HCT116 (cell line): ENCODE measurements around the gene ASB6. TPM values are rescaled to one million over a fixed set of nuclear protein-coding genes. Genes with fewer than 3 reads are reported as not detected.

Experiments
- ATAC-seq: fragments of 200-7000 bp; cut with Tn5 transposase; 2 replicates; pipeline ENCODE4 v1.9.1; 2020; ENCODE audit warnings: mild to moderate bottlenecking, moderate library complexity
- BruUV-seq: library from RNA; stranded (reverse); fragments of 400-500 nt; replicated peaks from 2 replicates; lab custom pipeline; 2021; lab: Mats Ljungman, UMichigan
- CTCF ChIA-PET: fragments of 300-600 bp; sonication (Branson Sonifier 250); formaldehyde crosslinking; loops from one replicate; lab custom pipeline; 2021; ENCODE audit warnings: antibody characterized with exemption; lab: Charles Lee
- POLR2A ChIA-PET: fragments of 300-600, 350-600 bp; sonication (Branson Sonifier 250); formaldehyde crosslinking; loops from one replicate; lab custom pipeline; 2021; ENCODE audit warnings: antibody characterized with exemption; lab: Charles Lee
- RAD21 ChIA-PET, 2 experiments: fragments of 300-600 bp; sonication (Branson Sonifier 250); formaldehyde crosslinking; loops; one replicate each; lab custom pipeline; 2023; ENCODE audit warnings: low total read pairs in 2 of 2; ENCODE audit not compliant: uncharacterized antibody in 2 of 2, unreplicated experiment in 2 of 2, low non-redundant PET in 1 of 2; lab: Charles Lee
- DNase-seq: peaks from one replicate; pipeline ENCODE4 v3.0.0-alpha.2; 2010; ENCODE audit warnings: low read depth, low spot score
- H2AFZ ChIP-seq: fragments of 200-600 bp; shearing (Covaris generic), sonication (generic); 2 replicates; pipeline ENCODE4 v1.6.1; 2017; ENCODE audit warnings: low read depth, mixed run types, mixed read lengths, antibody characterized with exemption, low read length; ENCODE audit not compliant: poor library complexity, severe bottlenecking
- H3K27ac ChIP-seq: 2 replicates; pipeline ENCODE4 v1.5.1; 2012; ENCODE audit warnings: low read depth, low read length
- H3K27me3 ChIP-seq: fragments of 200-600 bp; sonication (generic); 2 replicates; pipeline ENCODE4 v1.6.1; 2016; ENCODE audit warnings: mixed run types, low read length, mixed read lengths; ENCODE audit not compliant: insufficient read depth
- H3K36me3 ChIP-seq, 2 experiments: fragments of 200-500 bp in 1 of 2; fragments of 200-600 bp in 1 of 2; sonication (Bioruptor generic) in 1 of 2; sonication (generic) in 1 of 2; 2 replicates each; pipeline versions ENCODE4 v1.5.1 to v1.6.1; 2014 to 2016; ENCODE audit warnings: low read length in 2 of 2, inconsistent platforms in 1 of 2, mixed read lengths in 1 of 2, mixed run types in 1 of 2; ENCODE audit not compliant: insufficient read depth in 2 of 2, control insufficient read depth in 1 of 2
- H3K4me1 ChIP-seq, 2 experiments: fragments of 200-600 bp in 1 of 2; sonication (generic) in 1 of 2; 2 replicates each; pipeline versions ENCODE4 v1.5.1 to v1.6.1; 2012 to 2017; ENCODE audit warnings: low read length in 2 of 2, inconsistent platforms in 1 of 2, mild to moderate bottlenecking in 1 of 2, mixed read lengths in 1 of 2, mixed run types in 1 of 2, moderate library complexity in 1 of 2; ENCODE audit not compliant: insufficient read depth in 2 of 2, control insufficient read depth in 1 of 2
- H3K4me2 ChIP-seq: fragments of 200-600 bp; sonication (generic); 2 replicates; pipeline ENCODE4 v1.6.1; 2017; ENCODE audit warnings: mixed run types, low read length, mixed read lengths
- H3K4me3 ChIP-seq, 2 experiments: fragments of 200-600 bp in 1 of 2; sonication (generic) in 1 of 2; replicated peaks in 1 of 2; 2 replicates each; pipeline ENCODE4 v1.5.1; 2011 to 2016; ENCODE audit warnings: low read length in 2 of 2, control low read depth in 1 of 2, low read depth in 1 of 2, mild to moderate bottlenecking in 1 of 2, mixed read lengths in 1 of 2, mixed run types in 1 of 2
- H3K79me2 ChIP-seq: fragments of 200-600 bp; sonication (generic); 2 replicates; pipeline ENCODE4 v1.6.1; 2017; ENCODE audit warnings: mild to moderate bottlenecking, mixed run types, low read length, moderate library complexity, mixed read lengths; ENCODE audit not compliant: insufficient read depth
- H3K9ac ChIP-seq: fragments of 200-600 bp; sonication (generic); 2 replicates; pipeline ENCODE4 v1.6.1; 2016; ENCODE audit warnings: low read length, mixed read lengths
- H3K9me2 ChIP-seq: fragments of 200-600 bp; sonication (generic), shearing (Covaris generic); 2 replicates; pipeline ENCODE4 v1.6.1; 2017; ENCODE audit warnings: mixed run types, mild to moderate bottlenecking, moderate library complexity; ENCODE audit not compliant: insufficient read depth
- H3K9me3 ChIP-seq, 2 experiments: fragments of 200-500 bp in 1 of 2; fragments of 200-600 bp in 1 of 2; sonication (Bioruptor generic) in 1 of 2; sonication (generic) in 1 of 2; 2 replicates each; pipeline ENCODE4 v1.6.1; 2014 to 2017; ENCODE audit warnings: low read length in 2 of 2, mixed read lengths in 2 of 2, inconsistent platforms in 1 of 2, low read depth in 1 of 2, mild to moderate bottlenecking in 1 of 2, mixed run types in 1 of 2, moderate library complexity in 1 of 2; ENCODE audit not compliant: control insufficient read depth in 1 of 2, insufficient read depth in 1 of 2
- H4K20me1 ChIP-seq: fragments of 200-600 bp; sonication (generic), shearing (Covaris generic); 2 replicates; pipeline ENCODE4 v1.6.1; 2017; ENCODE audit warnings: mixed run types, mild to moderate bottlenecking, moderate library complexity; ENCODE audit not compliant: insufficient read depth
- ATF3 ChIP-seq: IDR thresholded peaks from 2 replicates; pipeline ENCODE4 v1.6.1; 2012
- CBX3 ChIP-seq: IDR thresholded peaks from 2 replicates; pipeline ENCODE4 v1.6.1; 2012; ENCODE audit warnings: low read depth
- CEBPB ChIP-seq: IDR thresholded peaks from 2 replicates; pipeline ENCODE4 v1.6.1; 2012; ENCODE audit warnings: low read depth
- EZH2 ChIP-seq: fragments of 200-600 bp; sonication (generic); IDR thresholded peaks from 2 replicates; pipeline ENCODE4 v1.6.1; 2017; ENCODE audit warnings: antibody characterized with exemption, mixed run types
- POLR2A ChIP-seq: IDR thresholded peaks from 2 replicates; pipeline ENCODE4 v1.7.0; 2011; ENCODE audit warnings: borderline replicate concordance; ENCODE audit not compliant: insufficient read depth, insufficient read length; ENCODE audit errors: extremely low read depth
- RAD21 ChIP-seq: IDR thresholded peaks from 2 replicates; pipeline ENCODE4 v1.6.1; 2012; ENCODE audit warnings: low read depth, mild to moderate bottlenecking
- SRF ChIP-seq: IDR thresholded peaks from 2 replicates; pipeline ENCODE4 v1.6.1; 2012; ENCODE audit warnings: low read depth
- TCF7L2 ChIP-seq: IDR thresholded peaks from 2 replicates; pipeline ENCODE4 v1.7.0; 2011; ENCODE audit warnings: borderline replicate concordance, inconsistent platforms; ENCODE audit not compliant: insufficient read depth, insufficient read length; ENCODE audit errors: extremely low read depth
- ZBTB33 ChIP-seq: IDR thresholded peaks from 2 replicates; pipeline ENCODE4 v1.6.1; 2011; ENCODE audit warnings: mild to moderate bottlenecking, low read length, moderate library complexity; ENCODE audit not compliant: insufficient replicate concordance; ENCODE audit errors: extremely low read depth
- intact Hi-C: fragments of 100-400 bp; cut with micrococcal nuclease; formaldehyde crosslinking; loops from 2 replicates; pipeline ENCODE4 v1.10.0; 2022
- total RNA-seq: library from RNA; stranded (reverse); gene quantifications from one replicate; pipeline ENCODE4 v1.2.1, GENCODE V29; 2021; ENCODE audit not compliant: unreplicated experiment

ASB6 gene
- total RNA-seq, 1 experiment from 2014 or later = 21.6 TPM

- 0 out of 4 replicates have a peak, but pooled peaks cover 0 to 2% of the 10 kb centered on the region in 2 experiments for H3K36me3 ChIP-seq
- H3K27ac ChIP-seq = no peak overlapping the region
- RAD21 ChIA-PET = no interaction called here
- POLR2A ChIA-PET = no interaction called here
- no peaks in the 10 kb centered on the region for H4K20me1 ChIP-seq
- no peak for ATAC-seq
- no peak for DNase-seq
- H3K79me2 ChIP-seq = no peaks in the 10 kb centered on the region
- peaks cover 18 to 45% of the 10 kb centered on the region in 2 experiments for H3K4me1 ChIP-seq
- no peak overlapping the region for H3K9ac ChIP-seq
- intact Hi-C loops = no loop called here
- no peaks in the 10 kb centered on the region for H3K9me2 ChIP-seq
- no peak overlapping the region for H2AFZ ChIP-seq
- BruUV-seq = no TSS peak
- H3K4me2 ChIP-seq = no peak overlapping the region
- H3K9me3 ChIP-seq = no peaks in the 10 kb centered on the region
- TF ChIP-seq EZH2 (no peak), TCF7L2 (no peak), SRF (no peak)
- CTCF ChIA-PET = no interaction called here
- no peak overlapping the region for H3K4me3 ChIP-seq
- no peaks in the 10 kb centered on the region for H3K27me3 ChIP-seq
These were observed 45.4 kb upstream of the ASB6 start for GRCh38 chr9:129687391-129687790.

- no peak overlapping the region for H2AFZ ChIP-seq
- POLR2A ChIA-PET = interaction anchor here (0.6 kb wide), 1 partner anchor 43 kb away, joined by 3 read pairs; no protein-coding TSS in a partner anchor
- peaks cover 18 to 52% of the 10 kb centered on the region in 2 experiments for H3K4me1 ChIP-seq
- H3K27ac ChIP-seq = no peak overlapping the region
- RAD21 ChIA-PET = no interaction called here
- H3K27me3 ChIP-seq = no peaks in the 10 kb centered on the region
- no peaks in the 10 kb centered on the region for H3K9me3 ChIP-seq
- H3K4me3 ChIP-seq = no peak overlapping the region
- H3K9me2 ChIP-seq = no peaks in the 10 kb centered on the region
- CTCF ChIA-PET = no interaction called here
- ATAC-seq = no peak
- no peak for TF ChIP-seq POLR2A
- TF ChIP-seq RAD21 = no peak
- no peak for TF ChIP-seq CBX3
- TF ChIP-seq CEBPB = no peak
- no peak for TF ChIP-seq EZH2
- no peak for TF ChIP-seq ZBTB33
- TF ChIP-seq ATF3 = no peak
- no peak overlapping the region for H3K9ac ChIP-seq
- no peak for DNase-seq
- no peaks in the 10 kb centered on the region for H3K79me2 ChIP-seq
- H4K20me1 ChIP-seq = no peaks in the 10 kb centered on the region
- no TSS peak for BruUV-seq
- no peak overlapping the region for H3K4me2 ChIP-seq
- no peaks in the 10 kb centered on the region for H3K36me3 ChIP-seq
- intact Hi-C loops = no loop called here
These were observed 44.8 kb upstream of the ASB6 start for GRCh38 chr9:129686736-129687135.
